Immature natural killer cell (primary cell): ENCODE data around the gene CDKN2B-AS1. TPM values are rescaled to one million over a fixed set of nuclear protein-coding genes. Genes with fewer than 3 reads are reported as not detected.
"Not testable (repeated sequence)": the region's sequence is repeated elsewhere in the genome, so short reads cannot be mapped to it uniquely, and the experiment has no call there.

Experiments
- DNase-seq, 3 donors: peaks; one replicate each; pipeline ENCODE4 v3.0.0; 2022; ENCODE audit warnings: mixed read lengths in 1 of 3
- H3K27ac Mint-ChIP-seq, 6 donors: one replicate each; pipeline ENCODE4 v1.8.0; 2020; ENCODE audit warnings: mixed read lengths in 6 of 6, mild to moderate bottlenecking in 5 of 6, inconsistent platforms in 4 of 6, moderate library complexity in 3 of 6
- H3K27me3 Mint-ChIP-seq, 3 donors: one replicate each; pipeline ENCODE4 v1.8.0; 2020 to 2021; ENCODE audit warnings: low read depth in 3 of 3, mild to moderate bottlenecking in 3 of 3, mixed read lengths in 3 of 3, moderate library complexity in 3 of 3, inconsistent platforms in 1 of 3
- H3K36me3 Mint-ChIP-seq, 3 donors: one replicate each; pipeline ENCODE4 v1.8.0; 2020; ENCODE audit warnings: mixed read lengths in 3 of 3, inconsistent platforms in 2 of 3, mild to moderate bottlenecking in 2 of 3
- H3K4me1 Mint-ChIP-seq, 2 donors: one replicate each; pipeline ENCODE4 v1.8.0; 2020; ENCODE audit warnings: inconsistent platforms in 2 of 2, mild to moderate bottlenecking in 2 of 2, mixed read lengths in 2 of 2, moderate library complexity in 1 of 2
- H3K4me3 Mint-ChIP-seq, 5 donors: one replicate each; pipeline ENCODE4 v1.8.0; 2020; ENCODE audit warnings: mild to moderate bottlenecking in 5 of 5, mixed read lengths in 5 of 5, inconsistent platforms in 3 of 5, moderate library complexity in 3 of 5
- H3K9me3 Mint-ChIP-seq, 6 donors: one replicate each; pipeline ENCODE4 v1.8.0; 2020; ENCODE audit warnings: mild to moderate bottlenecking in 6 of 6, mixed read lengths in 6 of 6, inconsistent platforms in 4 of 6, moderate library complexity in 3 of 6
- polyA plus RNA-seq, 3 donors: library from polyadenylated mRNA; unstranded; fragments of 300-500 nt; fragmentation: Illumina TruSeq; gene quantifications; one replicate each; pipeline ENCODE4 v1.2.3, GENCODE V29; 2021

Gene CDKN2B-AS1
- polyA plus RNA-seq, 3 donors from 2014 or later, result 0.55 TPM; not detected in 2

DNA sequence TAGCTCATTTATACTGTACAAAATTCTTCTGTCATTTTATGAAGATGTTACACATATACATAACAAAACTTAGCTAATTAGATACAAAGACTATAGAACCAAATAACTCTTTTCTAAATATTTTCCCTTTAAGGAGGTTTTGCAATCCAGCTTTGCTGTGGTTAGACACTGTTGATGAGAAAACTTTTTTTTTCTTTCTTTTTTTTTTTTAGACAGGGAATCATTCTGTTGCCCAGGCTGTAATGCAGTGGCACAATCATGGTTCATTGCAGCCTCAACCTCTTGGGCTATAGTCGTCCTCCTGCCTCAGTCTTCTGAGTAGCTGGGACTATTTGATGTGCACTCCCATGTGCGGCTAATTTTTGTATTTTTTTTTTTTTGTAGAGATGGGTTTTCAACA is 53.0 kb downstream of the CDKN2B-AS1 start:
- no peak overlapping the region for H3K27ac Mint-ChIP-seq
- H3K27me3 Mint-ChIP-seq, result peaks cover 0 to 7% (median 3%) of the 10 kb centered on the region in 3 donors
- H3K9me3 Mint-ChIP-seq, result no peaks in the 10 kb centered on the region
- H3K36me3 Mint-ChIP-seq, result no peaks in the 10 kb centered on the region
- DNase-seq, result no peak
- no peak overlapping the region for H3K4me3 Mint-ChIP-seq
- H3K4me1 Mint-ChIP-seq, result peaks cover 14 to 18% of the 10 kb centered on the region in 2 donors

DNA sequence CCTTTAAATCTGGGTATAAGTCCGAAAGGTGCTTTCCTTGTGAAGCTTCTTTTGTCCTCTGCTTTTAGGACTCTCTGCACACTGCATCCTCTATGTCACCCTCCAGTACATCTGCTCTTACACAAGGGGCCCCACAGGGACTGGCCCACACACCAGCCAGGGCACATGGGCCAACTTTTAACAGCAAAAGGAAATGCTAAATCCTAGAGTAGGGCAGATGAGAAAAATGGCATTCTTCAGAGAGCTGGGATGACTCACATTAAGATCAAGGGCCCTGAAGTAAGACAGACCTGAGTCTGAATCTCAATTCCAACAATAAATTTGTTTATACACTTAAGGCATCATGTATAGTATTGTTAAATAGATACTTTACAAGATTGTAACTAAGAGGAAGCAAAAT is 54.8 kb downstream of the CDKN2B-AS1 start:
- Mint-ChIP-seq H3K4me3 (no peak overlapping the region), H3K9me3 (no peaks in the 10 kb centered on the region), H3K27me3 (peaks cover 0 to 7% (median 3%) of the 10 kb centered on the region in 3 donors), H3K4me1 (peaks cover 14 to 18% of the 10 kb centered on the region in 2 donors), H3K36me3 (no peaks in the 10 kb centered on the region), H3K27ac (no peak overlapping the region)
- no peak for DNase-seq

DNA sequence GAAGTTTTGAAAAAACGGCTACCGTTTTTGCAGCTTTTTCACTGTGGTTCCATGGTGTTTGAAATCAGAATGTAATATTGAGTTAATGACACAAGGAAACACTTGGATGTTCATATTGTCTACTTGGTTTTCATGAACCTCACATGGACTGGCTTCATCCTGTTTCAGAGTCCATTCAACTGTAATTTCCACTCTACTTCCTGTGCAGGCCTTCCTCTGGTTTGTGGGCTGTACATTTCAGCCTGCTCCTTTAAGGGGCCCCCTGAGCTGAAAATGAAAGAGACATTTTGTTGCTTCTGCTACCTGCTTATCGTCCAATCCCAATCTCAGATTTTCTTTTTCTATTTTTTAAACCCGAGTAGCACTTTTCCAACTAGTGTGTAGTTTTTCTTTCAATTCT is 56.3 kb downstream of the CDKN2B-AS1 start:
- Mint-ChIP-seq H3K36me3 (peaks cover 0 to 3% (median 0%) of the 10 kb centered on the region in 3 donors), H3K4me1 (peaks cover 14 to 18% of the 10 kb centered on the region in 2 donors), H3K27me3 (peaks cover 0 to 5% (median 4%) of the 10 kb centered on the region in 3 donors), H3K4me3 (peak overlapping the region; percentile 61 to 75 (median 67)), H3K9me3 (no peaks in the 10 kb centered on the region), H3K27ac (peak overlapping the region; percentile 54 to 84 (median 78))
- peak; percentile 16 to 32 (median 23) for DNase-seq

DNA sequence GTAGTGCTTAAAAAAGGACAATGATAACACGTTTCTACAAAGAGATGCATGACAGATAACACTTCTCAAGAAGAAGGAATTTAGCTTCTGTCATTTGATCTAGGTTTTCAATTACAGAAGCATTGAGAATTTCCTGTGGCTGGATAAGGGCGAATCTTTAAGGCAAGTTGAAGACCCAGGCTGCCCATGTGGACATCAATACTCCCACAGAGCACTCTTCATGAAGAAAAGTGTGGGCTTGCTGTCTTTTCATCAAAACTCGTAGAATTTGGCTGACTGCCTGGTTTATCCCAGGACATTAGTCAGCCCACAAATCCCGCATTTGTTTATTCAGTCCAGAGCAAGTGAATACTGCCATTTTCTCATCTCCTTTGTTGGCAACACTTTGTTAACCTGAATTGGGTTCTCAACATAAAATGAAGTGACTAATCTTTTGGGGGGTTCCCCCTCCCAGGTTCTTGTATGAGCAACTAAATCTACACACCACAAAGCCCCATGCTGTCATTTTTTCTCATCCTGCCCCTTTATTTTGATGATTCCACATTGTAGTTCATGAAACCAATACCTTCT is 57.9 kb downstream of the CDKN2B-AS1 start:
- H3K27ac Mint-ChIP-seq, result no peak overlapping the region
- no peak for DNase-seq
- H3K27me3 Mint-ChIP-seq, result peaks cover 0 to 5% (median 4%) of the 10 kb centered on the region in 3 donors
- H3K9me3 Mint-ChIP-seq, result no peaks in the 10 kb centered on the region
- H3K36me3 Mint-ChIP-seq, result peaks cover 0 to 8% (median 6%) of the 10 kb centered on the region in 3 donors
- H3K4me3 Mint-ChIP-seq, result no peak overlapping the region
- peaks cover 14 to 18% of the 10 kb centered on the region in 2 donors for H3K4me1 Mint-ChIP-seq

DNA sequence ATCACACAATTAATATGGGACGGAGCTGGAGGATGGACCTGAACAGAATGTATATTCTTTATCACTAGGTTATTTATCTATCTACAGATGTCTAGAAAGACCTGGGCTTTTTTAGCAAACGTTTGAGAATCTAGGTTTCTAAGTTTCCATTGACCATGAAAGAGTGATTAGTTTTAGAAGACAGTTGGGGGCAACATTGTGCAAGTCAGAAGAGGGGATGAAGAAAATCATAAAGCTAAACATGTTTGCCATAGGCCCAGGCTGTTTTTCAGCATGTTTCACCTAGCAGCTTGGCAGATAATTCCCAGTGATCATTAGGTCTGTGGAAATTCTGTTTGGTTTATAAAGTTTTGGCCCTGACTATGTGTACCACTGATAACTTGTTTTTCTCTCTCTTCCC is 58.6 kb downstream of the CDKN2B-AS1 start:
- Mint-ChIP-seq H3K27me3 (peaks cover 0 to 5% (median 3%) of the 10 kb centered on the region in 3 donors), H3K27ac (no peak overlapping the region), H3K4me1 (peaks cover 14 to 18% of the 10 kb centered on the region in 2 donors), H3K36me3 (peaks cover 0 to 8% (median 8%) of the 10 kb centered on the region in 3 donors), H3K4me3 (no peak overlapping the region), H3K9me3 (no peaks in the 10 kb centered on the region)
- DNase-seq, result no peak

DNA sequence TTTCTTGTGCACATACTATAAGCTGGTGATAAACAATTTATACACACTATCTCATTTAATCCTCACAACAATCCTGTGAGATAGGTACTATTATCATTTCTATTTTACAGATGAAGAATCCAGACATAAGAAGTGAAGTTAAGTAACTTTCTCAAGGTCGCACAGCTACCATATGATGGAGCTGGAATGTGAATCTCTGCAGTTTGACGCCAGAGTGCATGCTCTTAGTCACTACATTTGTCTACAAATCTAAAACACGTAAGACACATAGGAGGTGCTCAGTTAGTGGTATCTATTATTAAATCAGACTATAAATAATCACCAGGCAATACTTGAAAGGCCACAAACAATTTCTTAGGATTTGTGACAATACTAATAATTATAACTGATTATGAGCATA is 59.5 kb downstream of the CDKN2B-AS1 start:
- Mint-ChIP-seq H3K4me1 (peaks cover 14 to 18% of the 10 kb centered on the region in 2 donors), H3K4me3 (no peak overlapping the region), H3K36me3 (peaks cover 0 to 10% (median 8%) of the 10 kb centered on the region in 3 donors), H3K27ac (no peak overlapping the region), H3K27me3 (peaks cover 0 to 3% (median 0%) of the 10 kb centered on the region in 3 donors), H3K9me3 (no peaks in the 10 kb centered on the region)
- no peak for DNase-seq

DNA sequence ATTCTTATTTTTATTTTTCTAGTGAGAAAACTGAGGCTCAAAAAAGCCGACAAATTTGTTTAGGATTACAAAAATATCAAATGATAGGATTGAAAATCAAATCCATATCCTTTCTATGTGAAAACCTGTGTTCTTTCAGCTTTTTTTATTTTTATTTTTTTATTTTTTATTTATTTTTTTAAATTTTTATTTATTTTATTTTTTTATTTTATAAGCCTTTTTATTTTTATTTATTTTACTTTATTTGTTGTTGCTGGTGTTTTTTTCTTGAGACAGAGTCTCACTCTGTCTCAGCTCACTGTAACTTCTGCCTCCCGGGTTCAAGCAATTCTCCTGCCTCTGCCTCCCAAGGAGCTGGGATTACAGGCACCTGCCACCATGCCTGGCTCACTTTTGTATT is 59.9 kb downstream of the CDKN2B-AS1 start:
- Mint-ChIP-seq H3K27me3 (peaks cover 0 to 3% (median 0%) of the 10 kb centered on the region in 3 donors), H3K36me3 (peaks cover 0 to 10% (median 8%) of the 10 kb centered on the region in 3 donors), H3K4me1 (peaks cover 14 to 18% of the 10 kb centered on the region in 2 donors), H3K4me3 (no peak overlapping the region), H3K27ac (no peak overlapping the region), H3K9me3 (no peaks in the 10 kb centered on the region)
- DNase-seq, result no peak

DNA sequence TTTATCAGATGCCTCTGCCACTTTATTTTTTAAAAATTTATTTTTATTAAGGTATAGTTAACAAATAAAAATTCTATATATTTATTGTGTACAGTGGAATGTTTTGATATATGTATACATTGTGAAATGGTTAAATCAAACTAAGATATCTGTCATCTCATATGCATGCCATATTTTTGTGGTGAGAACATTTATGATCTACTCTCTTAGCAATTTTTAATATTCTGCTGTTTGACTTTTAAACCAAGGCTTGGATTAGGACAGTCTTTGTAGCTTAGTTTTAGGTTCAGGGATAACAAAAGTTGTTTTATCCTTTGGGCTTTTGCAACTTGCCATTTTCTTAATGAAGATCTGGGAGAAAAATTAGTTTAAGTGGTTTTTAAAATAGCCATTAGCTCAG is 60.5 kb downstream of the CDKN2B-AS1 start:
- Mint-ChIP-seq H3K27me3 (peaks cover 0 to 3% (median 0%) of the 10 kb centered on the region in 3 donors), H3K27ac (no peak overlapping the region), H3K36me3 (peaks cover 0 to 10% (median 8%) of the 10 kb centered on the region in 3 donors), H3K4me3 (no peak overlapping the region), H3K9me3 (no peaks in the 10 kb centered on the region), H3K4me1 (peaks cover 14 to 18% of the 10 kb centered on the region in 2 donors)
- no peak for DNase-seq

DNA sequence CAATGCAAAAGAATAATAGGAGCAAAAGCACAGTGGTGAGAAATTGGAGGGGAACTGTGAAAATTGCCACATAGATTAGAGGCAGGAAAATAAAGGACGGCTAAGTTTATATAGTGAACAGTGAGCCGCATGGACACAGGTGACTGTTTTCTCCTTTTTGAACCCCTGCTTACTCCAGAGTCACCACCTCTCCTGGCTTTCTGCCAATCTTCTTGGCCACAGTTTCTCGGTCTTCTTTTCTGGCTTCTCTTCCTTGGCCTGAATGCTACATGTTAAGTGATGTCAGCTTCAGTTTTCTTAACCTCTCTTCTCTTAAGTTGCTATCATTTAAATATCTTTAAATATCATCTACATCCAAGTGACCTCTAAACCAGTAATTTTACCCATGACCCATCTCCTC is 61.8 kb downstream of the CDKN2B-AS1 start:
- H3K36me3 Mint-ChIP-seq, result peaks cover 0 to 10% (median 8%) of the 10 kb centered on the region in 3 donors
- DNase-seq, result no peak

DNA sequence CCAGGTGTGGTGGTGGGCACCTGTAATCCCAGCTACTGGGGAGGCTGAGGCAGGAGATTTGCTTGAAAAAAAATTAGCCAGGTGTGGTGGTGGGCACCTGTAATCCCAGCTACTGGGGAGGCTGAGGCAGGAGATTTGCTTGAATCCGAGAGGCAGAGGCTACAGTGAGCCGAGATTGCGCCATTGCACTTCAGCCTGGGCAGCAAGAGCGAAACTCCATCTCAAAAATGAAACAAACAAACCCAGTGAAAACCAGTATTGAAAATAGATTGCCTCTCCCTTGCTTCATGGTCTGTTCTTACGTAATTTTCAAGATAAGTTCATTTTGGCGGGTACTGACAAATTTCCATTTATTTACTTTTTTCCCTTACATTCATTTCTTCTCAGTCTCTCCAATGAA is 63.4 kb downstream of the CDKN2B-AS1 start:
- not testable (repeated sequence) for H3K9me3 Mint-ChIP-seq, H3K27me3 Mint-ChIP-seq, H3K4me3 Mint-ChIP-seq

More for the DNA sequence above, 61.8 kb downstream of the CDKN2B-AS1 start:
- no peak overlapping the region for H3K4me3 Mint-ChIP-seq
- H3K9me3 Mint-ChIP-seq, result no peaks in the 10 kb centered on the region
- no peak overlapping the region for H3K27ac Mint-ChIP-seq
- peaks cover 3 to 9% of the 10 kb centered on the region in 2 donors for H3K4me1 Mint-ChIP-seq
- peaks cover 0 to 3% (median 0%) of the 10 kb centered on the region in 3 donors for H3K27me3 Mint-ChIP-seq

DNA sequence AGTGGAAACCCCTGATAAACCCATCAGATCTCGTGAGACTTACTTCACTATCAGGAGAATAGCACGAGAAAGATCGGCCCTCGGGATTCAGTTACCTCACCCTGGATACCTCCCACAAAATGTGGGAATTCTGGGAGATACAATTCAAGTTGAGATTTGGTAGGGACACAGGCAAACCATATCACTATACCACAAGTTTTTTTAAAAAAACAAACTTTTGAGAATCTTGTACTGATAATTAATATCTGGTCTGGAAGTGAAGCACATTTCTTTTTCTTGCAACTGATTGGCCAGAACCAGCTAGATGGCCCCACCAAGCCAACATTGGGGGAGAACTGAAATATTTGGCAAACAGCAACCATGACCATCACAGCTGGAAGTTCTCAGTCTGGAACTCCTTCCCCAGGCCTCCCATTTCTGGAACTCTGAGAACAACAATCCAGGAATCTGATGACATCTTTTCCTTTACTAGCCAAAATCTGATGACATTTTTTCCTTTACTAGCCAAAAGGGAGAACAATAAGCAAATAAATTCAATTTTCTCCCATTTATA is 66.3 kb downstream of the CDKN2B-AS1 start:
- DNase-seq, result no peak
- H3K9me3 Mint-ChIP-seq, result no peaks in the 10 kb centered on the region
- H3K36me3 Mint-ChIP-seq, result peaks cover 0 to 10% (median 5%) of the 10 kb centered on the region in 3 donors
- H3K27ac Mint-ChIP-seq, result no peak overlapping the region
- peaks cover 0 to 6% (median 3%) of the 10 kb centered on the region in 3 donors for H3K27me3 Mint-ChIP-seq
- H3K4me1 Mint-ChIP-seq, result no peaks in the 10 kb centered on the region
- no peak overlapping the region for H3K4me3 Mint-ChIP-seq

More for the DNA sequence above, 63.4 kb downstream of the CDKN2B-AS1 start:
- DNase-seq, H3K27ac Mint-ChIP-seq, H3K36me3 Mint-ChIP-seq, H3K4me1 Mint-ChIP-seq: not testable (repeated sequence)

DNA sequence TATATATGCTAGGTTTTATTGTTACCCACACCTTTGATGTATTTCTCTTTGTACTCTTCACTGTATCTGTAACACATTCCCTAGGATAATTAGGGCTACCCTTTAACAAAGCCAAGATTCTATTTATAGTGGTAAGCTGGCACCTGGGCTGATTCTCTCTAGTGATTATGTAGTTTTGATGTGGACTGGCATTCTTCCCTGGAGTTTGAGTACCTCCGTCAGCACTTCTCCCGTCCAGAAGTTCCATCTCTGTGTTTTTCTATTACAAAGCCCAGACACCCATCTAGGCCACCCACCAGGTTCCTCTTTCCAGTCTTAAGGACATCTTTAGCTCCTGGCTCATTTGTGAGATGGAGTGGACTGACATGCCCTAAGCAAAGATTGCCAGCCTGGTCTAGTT is 70.4 kb downstream of the CDKN2B-AS1 start:
- no peaks in the 10 kb centered on the region for H3K36me3 Mint-ChIP-seq
- no peaks in the 10 kb centered on the region for H3K9me3 Mint-ChIP-seq
- H3K4me1 Mint-ChIP-seq, result no peaks in the 10 kb centered on the region
- no peak overlapping the region for H3K4me3 Mint-ChIP-seq
- no peak overlapping the region for H3K27ac Mint-ChIP-seq
- no peak for DNase-seq
- H3K27me3 Mint-ChIP-seq, result peaks cover 0 to 6% (median 3%) of the 10 kb centered on the region in 3 donors

DNA sequence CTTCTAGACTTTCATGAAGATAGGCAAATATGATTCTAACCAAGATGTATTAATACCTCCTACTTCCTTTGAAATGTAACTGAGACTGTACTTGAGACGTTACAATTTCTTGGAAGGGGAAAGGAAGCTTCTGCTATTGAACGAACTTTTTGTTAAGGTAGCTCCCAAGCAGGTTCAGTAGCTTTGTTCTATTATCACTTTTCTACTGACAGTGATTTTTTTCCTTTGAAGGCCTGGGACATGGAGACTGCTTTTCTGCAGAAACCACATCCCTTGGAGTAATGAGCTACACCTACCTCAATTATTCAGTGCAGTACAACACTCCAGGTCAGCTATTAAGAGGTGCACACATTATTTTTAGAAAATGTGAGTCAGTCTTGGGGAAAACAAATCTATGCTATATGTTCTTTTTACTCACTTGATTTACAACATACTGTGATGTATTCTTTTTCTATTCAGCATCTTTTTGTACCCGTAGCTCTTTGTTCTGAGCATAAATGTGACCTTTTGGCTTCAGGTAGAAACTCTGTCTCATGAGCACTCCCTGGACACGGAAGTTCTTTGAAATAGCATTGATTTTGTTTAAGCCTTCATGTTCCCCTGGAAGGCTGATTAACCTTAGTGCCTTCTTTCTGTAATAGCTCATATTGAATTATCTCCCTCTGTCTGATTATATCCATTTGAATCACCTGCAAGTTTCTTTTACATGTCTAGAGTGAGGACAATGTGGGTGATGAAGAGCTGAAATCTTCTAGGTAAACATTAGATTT is 71.0 kb downstream of the CDKN2B-AS1 start:
- no peak for DNase-seq
- no peaks in the 10 kb centered on the region for H3K36me3 Mint-ChIP-seq
- H3K4me1 Mint-ChIP-seq, result no peaks in the 10 kb centered on the region
- peaks cover 3 to 7% (median 3%) of the 10 kb centered on the region in 3 donors for H3K27me3 Mint-ChIP-seq
- no peaks in the 10 kb centered on the region for H3K9me3 Mint-ChIP-seq
- H3K4me3 Mint-ChIP-seq, result no peak overlapping the region
- H3K27ac Mint-ChIP-seq, result no peak overlapping the region

DNA sequence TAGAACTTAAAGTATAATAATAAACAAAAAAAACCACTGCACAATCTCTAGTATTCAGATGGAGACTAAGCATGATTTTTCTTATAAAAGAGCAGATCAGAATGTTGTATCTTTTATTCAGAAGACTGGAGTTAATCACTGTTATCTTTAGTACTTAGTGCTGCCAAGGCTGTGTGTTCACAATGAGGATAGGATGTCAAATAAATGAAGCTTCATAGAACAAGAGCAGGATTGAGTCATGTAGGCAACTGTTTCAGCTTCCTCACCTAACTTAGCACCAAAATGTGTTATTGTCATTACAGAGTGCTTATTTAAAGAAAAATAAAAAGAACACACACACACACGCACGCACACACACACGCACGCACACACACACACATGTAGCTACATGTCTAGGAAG is 72.6 kb downstream of the CDKN2B-AS1 start:
- H3K4me1 Mint-ChIP-seq, result no peaks in the 10 kb centered on the region

More for the DNA sequence above, 72.6 kb downstream of the CDKN2B-AS1 start:
- Mint-ChIP-seq H3K27ac (no peak overlapping the region), H3K36me3 (no peaks in the 10 kb centered on the region), H3K27me3 (peaks cover 3 to 7% (median 3%) of the 10 kb centered on the region in 3 donors), H3K9me3 (no peaks in the 10 kb centered on the region), H3K4me3 (no peak overlapping the region)
- no peak for DNase-seq
